22Rv1 (cell line): ENCODE measurements around the gene TIMP3.

Source experiments
- H3K27ac ChIP-seq: fragments of 450-650 bp; 2 replicates; pipeline ENCODE4 v1.5.1; 2017
- CTCF ChIP-seq: fragments of 450-650 bp; IDR thresholded peaks from 2 replicates; pipeline ENCODE4 v1.5.1; 2017; ENCODE audit warnings: mild to moderate bottlenecking
- ZFX ChIP-seq: fragments of 450-650 bp; IDR thresholded peaks from 2 replicates; pipeline ENCODE4 v1.6.1; 2017; ENCODE audit warnings: antibody characterized with exemption, borderline replicate concordance

The TIMP3 gene

DNA sequence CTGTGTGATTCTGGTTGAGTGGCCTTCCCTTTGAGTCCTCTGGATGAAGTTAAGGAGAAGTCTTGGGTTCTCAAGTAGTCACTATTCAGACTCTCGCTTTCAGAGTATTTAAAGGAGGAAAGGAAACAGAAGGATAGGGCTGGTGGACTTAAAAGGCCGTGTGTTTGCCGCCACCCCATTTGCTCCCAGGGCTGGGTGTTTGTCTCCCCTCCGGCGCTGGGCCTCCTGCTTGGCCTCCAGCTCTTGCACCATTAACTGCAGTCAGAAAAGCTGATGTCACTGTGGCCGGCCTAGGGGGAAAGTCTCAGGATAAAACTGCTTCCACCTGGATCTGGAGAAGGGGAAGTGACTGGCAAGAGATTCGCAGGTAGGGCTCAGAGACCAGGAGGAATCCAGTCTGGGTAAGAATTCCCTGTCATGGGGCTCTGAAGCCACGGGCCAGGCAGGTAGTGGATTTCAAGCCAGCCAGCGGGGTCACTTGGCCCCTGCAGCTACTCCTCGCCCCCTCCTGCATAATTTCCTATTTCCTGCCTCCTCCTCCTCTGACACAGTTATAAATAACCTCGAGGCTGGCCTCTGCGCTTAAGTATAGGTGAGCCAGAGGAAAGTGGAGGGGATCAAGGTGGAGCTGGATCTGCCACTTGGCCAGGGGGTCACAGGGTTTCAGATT, 17.1 kb downstream of the TIMP3 start:
- H3K27ac ChIP-seq, result no peak overlapping the region

GRCh38 chr22:32819120-32819519, 17.6 kb downstream of the TIMP3 start:
- H3K27ac ChIP-seq, result no peak overlapping the region

More for the DNA sequence above, 17.1 kb downstream of the TIMP3 start:
- TF ChIP-seq ZFX, result no peak
- TF ChIP-seq CTCF, result no peak

DNA sequence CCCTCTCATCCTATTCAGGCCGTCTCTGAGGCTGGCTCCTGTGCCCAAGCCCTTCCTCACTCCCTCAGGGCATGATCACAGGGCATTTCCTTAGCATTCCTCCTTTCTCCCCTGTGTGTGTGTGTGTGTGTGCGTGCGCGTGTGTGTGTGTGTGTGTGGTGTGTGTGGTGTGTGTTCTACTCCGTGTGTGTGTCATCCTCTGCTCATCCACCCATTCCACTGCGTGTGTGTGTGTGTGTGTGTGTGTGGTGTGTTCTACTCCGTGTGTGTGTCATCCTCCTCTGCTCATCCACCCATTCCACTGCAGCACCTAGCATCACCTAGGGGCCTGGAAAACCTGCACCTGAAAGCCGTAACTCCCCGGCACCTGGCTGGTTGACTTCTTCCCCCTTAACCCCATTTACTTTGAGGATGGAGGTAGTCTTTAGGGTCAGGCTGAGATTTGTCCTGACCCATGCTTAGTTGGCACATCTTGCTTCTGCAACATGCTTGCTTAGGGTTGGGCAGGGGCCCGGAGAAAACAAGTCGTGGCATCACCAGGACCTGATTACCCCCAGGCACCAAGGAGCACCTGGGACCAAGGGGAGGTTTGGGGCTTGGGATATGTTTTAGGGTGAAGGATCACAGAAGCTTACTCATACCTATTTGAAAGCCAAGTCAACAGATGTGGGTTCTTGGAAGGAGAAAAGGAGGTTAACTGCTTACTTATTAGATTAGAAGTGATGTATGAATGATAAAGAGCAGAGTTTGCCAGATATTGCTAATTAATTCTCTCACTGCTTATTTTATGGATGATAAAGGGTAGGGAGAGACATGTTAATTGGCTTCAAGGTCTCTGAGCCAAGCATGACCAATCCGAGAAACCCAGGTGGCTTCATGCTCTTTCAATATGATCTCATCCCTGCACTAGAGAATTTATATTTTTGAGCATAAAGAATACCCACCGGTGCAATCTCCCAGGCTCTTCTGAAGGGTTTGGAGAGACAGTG, 18.9 kb downstream of the TIMP3 start:
- H3K27ac ChIP-seq, result no peak overlapping the region
- no peak for TF ChIP-seq CTCF
- TF ChIP-seq ZFX, result no peak

More at GRCh38 chr22:32819120-32819519, 17.6 kb downstream of the TIMP3 start:
- no peak for TF ChIP-seq CTCF
- TF ChIP-seq ZFX, result no peak

- no peak overlapping the region for H3K27ac ChIP-seq
- TF ChIP-seq CTCF (no peak), ZFX (no peak)
Measured at GRCh38 chr22:32822179-32822877, 20.8 kb downstream of the TIMP3 start.

GRCh38 chr22:32823024-32823730, 21.7 kb downstream of the TIMP3 start:
- TF ChIP-seq ZFX (no peak), CTCF (peak; percentile 73)
- no peak overlapping the region for H3K27ac ChIP-seq

GRCh38 chr22:32824531-32825312, 23.2 kb downstream of the TIMP3 start:
- no peak for TF ChIP-seq CTCF
- no peak overlapping the region for H3K27ac ChIP-seq
